ENCODE results near the gene TMEM151A. TPM values are rescaled to one million over a fixed set of nuclear protein-coding genes. Genes with fewer than 3 reads are reported as not detected.

The TMEM151A gene
- total RNA-seq, 1 donor from 2014 or later, result not detected

DNA sequence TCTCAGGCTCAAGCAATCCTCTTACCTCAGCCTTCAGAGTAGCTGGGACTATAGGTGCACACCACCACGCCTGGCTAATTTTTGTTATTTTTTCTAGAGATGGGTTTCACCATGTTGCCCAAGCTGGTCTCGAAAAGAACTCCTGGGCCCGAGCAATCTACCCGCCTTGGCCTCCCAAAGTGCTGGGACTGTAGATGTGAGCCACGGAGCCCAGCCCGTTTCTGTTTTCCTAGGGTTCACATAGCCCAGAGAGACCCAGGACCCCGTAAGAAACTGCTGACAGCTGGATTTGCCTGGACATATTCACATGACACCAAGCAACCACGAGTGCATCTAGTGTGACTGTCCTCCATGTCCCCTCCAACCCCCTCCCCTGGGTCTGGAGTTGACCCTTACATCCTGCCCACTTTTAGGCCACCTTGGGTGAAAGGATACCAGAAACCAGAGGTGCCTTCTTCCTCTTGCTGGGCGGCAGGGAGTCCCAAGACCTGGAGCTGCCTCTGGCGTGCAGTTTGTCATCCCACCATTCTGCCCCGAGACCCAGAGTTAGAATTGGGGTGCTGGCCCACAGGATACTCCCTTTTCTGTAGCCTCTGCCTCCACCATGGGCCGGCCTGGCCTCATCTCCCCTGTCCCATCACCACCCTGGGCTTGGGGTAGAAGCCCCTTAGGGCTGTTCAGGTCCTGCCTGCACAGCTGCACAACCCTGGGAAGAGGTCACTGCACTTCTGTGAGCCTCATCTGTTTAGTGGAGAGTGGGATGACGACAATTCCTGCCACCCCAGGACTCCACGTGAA, 48.2 kb downstream of the TMEM151A start:
- Histone ChIP-seq H3K36me3 (ENCODE audit: control insufficient read depth in 3 of 3, insufficient read depth in 3 of 3, low read length in 3 of 3) (peaks cover 43 to 47% (median 44%) of the 10 kb centered on the region in 3 donors), H3K27me3 (ENCODE audit: control insufficient read depth in 3 of 3, insufficient read depth in 3 of 3, low read length in 3 of 3) (no peaks in the 10 kb centered on the region), H3K9me3 (ENCODE audit: control insufficient read depth in 3 of 3, low read length in 3 of 3) (no peaks in the 10 kb centered on the region), H3K9ac (ENCODE audit: low read depth in 1 of 3, low read length in 3 of 3) (no peak overlapping the region), H3K4me3 (ENCODE audit: low read length in 3 of 3) (no peak overlapping the region), H3K27ac (ENCODE audit: low read depth, low read length) (no peak overlapping the region), H3K4me1 (ENCODE audit: control insufficient read depth in 3 of 3, insufficient read depth in 3 of 3, low read length in 3 of 3) (peaks cover 40 to 52% (median 44%) of the 10 kb centered on the region in 3 donors)

DNA sequence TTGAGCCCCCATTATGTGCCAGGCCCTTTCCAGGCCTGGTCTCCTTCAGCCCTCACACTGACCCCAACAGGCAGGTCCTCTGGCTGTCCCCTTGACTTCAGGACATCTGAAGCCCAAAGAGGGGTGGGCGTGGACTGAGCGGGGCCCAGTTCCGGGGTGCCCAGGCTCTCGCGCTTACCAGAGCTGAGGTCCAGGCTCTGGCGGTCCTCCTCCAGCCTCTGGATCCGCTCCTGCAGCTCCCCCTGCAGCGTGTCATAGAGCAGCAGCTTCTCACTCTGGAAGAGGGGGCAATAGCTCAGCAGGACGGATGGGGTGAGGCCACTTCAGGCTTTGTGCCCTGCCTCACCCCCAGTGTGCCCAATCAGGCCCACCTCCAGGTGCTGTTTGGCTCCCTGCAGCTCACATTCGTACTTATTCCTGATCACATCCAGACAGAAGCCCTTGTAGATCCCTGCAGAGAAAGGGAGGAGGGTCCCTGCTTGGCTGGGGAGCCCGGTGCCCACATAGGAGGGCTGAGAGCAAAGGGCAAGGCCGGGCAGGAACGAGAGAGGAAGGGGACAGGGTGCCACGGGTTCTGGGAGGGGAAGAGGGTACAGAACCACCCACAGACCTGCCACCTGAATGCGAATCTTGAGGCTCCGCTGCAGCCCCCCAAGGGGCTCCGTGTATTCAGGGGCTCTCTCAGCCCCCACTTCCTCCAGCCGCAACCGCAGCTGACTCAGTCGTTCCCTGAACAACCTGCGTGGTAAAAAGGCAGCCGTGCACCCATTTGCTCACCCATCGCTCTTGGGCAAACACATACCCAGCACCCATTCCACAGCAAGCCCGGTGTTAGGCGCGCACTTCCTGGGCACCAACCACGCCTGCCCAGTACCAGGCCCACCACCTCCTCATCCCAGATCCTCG, 49.2 kb downstream of the TMEM151A start:
- peaks cover 40 to 50% (median 42%) of the 10 kb centered on the region in 3 donors for H3K4me1 ChIP-seq (ENCODE audit: control insufficient read depth in 3 of 3, insufficient read depth in 3 of 3, low read length in 3 of 3)

DNA sequence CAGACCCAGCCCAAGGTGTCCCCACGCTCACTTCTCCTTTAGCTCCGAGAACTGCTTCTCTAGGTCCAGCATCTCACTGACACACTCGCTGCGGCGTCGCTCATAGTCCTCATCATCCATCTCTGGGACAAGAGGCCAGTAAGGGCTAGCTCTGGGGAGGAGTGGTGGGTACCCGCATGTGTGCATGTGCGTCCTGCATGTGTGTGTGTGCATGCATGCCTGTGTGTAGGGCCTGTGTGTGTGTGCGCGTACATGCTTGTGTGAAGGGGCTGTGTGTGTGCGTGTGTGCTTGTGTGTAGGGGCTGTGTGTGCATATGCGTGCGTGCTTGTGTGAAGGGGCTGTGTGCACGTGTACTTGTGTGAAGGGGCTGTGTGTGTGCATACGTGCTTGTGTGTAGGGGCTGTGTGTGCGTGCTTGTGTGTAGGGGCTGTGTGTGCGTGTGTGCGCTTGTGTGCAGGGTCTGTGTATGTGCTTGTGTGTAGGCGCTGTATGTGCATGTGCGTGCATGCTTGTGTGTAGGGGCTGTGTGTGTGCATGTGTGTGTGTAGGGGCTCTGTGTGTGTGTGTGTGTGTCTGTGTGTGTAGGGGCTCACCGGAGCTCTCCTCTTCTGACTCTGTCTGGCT, 49.9 kb downstream of the TMEM151A start:
- H3K4me1 ChIP-seq (ENCODE audit: control insufficient read depth in 3 of 3, insufficient read depth in 3 of 3, low read length in 3 of 3), result peaks cover 40 to 50% (median 42%) of the 10 kb centered on the region in 3 donors
- H3K36me3 ChIP-seq (ENCODE audit: control insufficient read depth in 3 of 3, insufficient read depth in 3 of 3, low read length in 3 of 3), result peaks cover 43 to 47% (median 44%) of the 10 kb centered on the region in 3 donors
- H3K9me3 ChIP-seq (ENCODE audit: control insufficient read depth in 3 of 3, low read length in 3 of 3), result no peaks in the 10 kb centered on the region
- no peak overlapping the region for H3K27ac ChIP-seq (ENCODE audit: low read depth, low read length)
- no peak overlapping the region for H3K4me3 ChIP-seq (ENCODE audit: low read length in 3 of 3)
- H3K9ac ChIP-seq (ENCODE audit: low read depth in 1 of 3, low read length in 3 of 3), result no peak overlapping the region
- H3K27me3 ChIP-seq (ENCODE audit: control insufficient read depth in 3 of 3, insufficient read depth in 3 of 3, low read length in 3 of 3), result no peaks in the 10 kb centered on the region

More for the DNA sequence above, 49.2 kb downstream of the TMEM151A start:
- Histone ChIP-seq H3K9me3 (ENCODE audit: control insufficient read depth in 3 of 3, low read length in 3 of 3) (no peaks in the 10 kb centered on the region), H3K27me3 (ENCODE audit: control insufficient read depth in 3 of 3, insufficient read depth in 3 of 3, low read length in 3 of 3) (no peaks in the 10 kb centered on the region), H3K4me3 (ENCODE audit: low read length in 3 of 3) (no peak overlapping the region), H3K36me3 (ENCODE audit: control insufficient read depth in 3 of 3, insufficient read depth in 3 of 3, low read length in 3 of 3) (peaks cover 43 to 47% (median 44%) of the 10 kb centered on the region in 3 donors), H3K27ac (ENCODE audit: low read depth, low read length) (no peak overlapping the region), H3K9ac (ENCODE audit: low read depth in 1 of 3, low read length in 3 of 3) (no peak overlapping the region)

DNA sequence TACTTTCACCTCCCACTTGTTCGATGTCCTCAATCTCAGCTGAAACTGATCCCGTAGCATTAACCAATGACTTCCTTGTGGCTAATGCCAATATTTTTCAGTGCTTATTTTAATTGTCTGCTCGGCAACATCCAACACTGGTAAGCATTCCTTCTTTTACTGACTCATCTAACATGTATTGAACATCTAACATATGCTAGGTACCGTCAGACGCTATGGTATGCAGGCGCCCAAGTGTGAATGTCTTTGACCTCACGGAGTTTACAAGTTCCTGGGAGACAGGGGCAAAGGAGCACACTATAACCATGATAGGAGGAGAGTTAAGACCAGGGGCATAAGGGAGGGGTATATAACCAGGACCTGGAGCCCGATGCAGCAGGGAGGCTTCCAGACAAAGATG, 51.5 kb downstream of the TMEM151A start:
- Histone ChIP-seq H3K4me1 (ENCODE audit: control insufficient read depth in 3 of 3, insufficient read depth in 3 of 3, low read length in 3 of 3) (peaks cover 36 to 44% (median 38%) of the 10 kb centered on the region in 3 donors), H3K27ac (ENCODE audit: low read depth, low read length) (no peak overlapping the region), H3K27me3 (ENCODE audit: control insufficient read depth in 3 of 3, insufficient read depth in 3 of 3, low read length in 3 of 3) (no peaks in the 10 kb centered on the region), H3K9ac (ENCODE audit: low read depth in 1 of 3, low read length in 3 of 3) (no peak overlapping the region), H3K36me3 (ENCODE audit: control insufficient read depth in 3 of 3, insufficient read depth in 3 of 3, low read length in 3 of 3) (peaks cover 34 to 42% (median 40%) of the 10 kb centered on the region in 3 donors), H3K4me3 (ENCODE audit: low read length in 3 of 3) (no peak overlapping the region), H3K9me3 (ENCODE audit: control insufficient read depth in 3 of 3, low read length in 3 of 3) (no peaks in the 10 kb centered on the region)

DNA sequence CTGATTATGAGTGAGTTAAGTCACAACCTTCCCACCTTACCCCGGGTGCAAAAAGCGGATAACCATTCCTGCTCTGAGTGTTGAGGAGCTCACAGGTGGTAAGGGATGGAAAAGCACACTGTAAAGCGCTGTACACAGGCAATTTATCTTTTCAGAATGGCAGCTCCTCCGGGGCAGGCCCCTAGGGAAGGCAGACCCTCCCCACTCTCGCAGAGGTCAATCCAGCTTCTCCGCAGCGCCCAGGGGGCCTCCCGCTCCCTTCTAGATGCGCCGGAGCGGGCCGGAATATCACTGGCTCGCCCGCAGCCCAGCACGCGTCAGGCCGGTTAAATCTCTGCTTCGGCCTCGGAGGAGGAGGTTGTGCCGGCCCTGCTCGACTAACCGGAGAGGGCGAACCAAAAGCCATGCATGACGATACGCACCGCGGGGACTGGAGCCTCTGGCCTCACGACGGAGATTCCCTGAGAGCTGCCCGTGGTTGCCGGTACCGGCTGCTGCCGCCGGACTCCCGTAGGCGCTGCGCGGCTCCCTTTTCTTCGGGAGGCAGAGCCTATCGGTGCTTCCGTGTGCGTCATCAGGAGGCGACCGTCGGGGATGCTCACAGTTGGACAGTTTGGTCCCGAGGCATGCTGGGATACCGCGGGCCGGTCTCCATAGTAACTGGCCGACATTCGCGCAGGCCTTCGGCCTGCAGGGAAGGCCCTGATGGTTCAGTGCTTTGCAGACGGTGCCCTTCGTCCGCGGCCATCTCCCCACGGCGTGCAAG, 53.0 kb downstream of the TMEM151A start, which contains the start of gene BRMS1:
BRMS1 (minus strand) TSS at position 555 of the 766 bp plus-strand sequence. CDS start 2,870 bp downstream, outside the sequence.
- Histone ChIP-seq H3K4me1 (ENCODE audit: control insufficient read depth in 3 of 3, insufficient read depth in 3 of 3, low read length in 3 of 3) (peaks cover 38 to 44% (median 38%) of the 10 kb centered on the region in 3 donors), H3K9me3 (ENCODE audit: control insufficient read depth in 3 of 3, low read length in 3 of 3) (no peaks in the 10 kb centered on the region), H3K27me3 (ENCODE audit: control insufficient read depth in 3 of 3, insufficient read depth in 3 of 3, low read length in 3 of 3) (no peaks in the 10 kb centered on the region), H3K36me3 (ENCODE audit: control insufficient read depth in 3 of 3, insufficient read depth in 3 of 3, low read length in 3 of 3) (peaks cover 24 to 30% (median 28%) of the 10 kb centered on the region in 3 donors), H3K9ac (ENCODE audit: low read depth in 1 of 3, low read length in 3 of 3) (peak within 1 kb of the TSS; percentile 94 to 97 (median 96)), H3K4me3 (ENCODE audit: low read length in 3 of 3) (peak within 1 kb of the TSS; percentile 95 to 99 (median 99)), H3K27ac (ENCODE audit: low read depth, low read length) (peak within 1 kb of the TSS; percentile 55)

DNA sequence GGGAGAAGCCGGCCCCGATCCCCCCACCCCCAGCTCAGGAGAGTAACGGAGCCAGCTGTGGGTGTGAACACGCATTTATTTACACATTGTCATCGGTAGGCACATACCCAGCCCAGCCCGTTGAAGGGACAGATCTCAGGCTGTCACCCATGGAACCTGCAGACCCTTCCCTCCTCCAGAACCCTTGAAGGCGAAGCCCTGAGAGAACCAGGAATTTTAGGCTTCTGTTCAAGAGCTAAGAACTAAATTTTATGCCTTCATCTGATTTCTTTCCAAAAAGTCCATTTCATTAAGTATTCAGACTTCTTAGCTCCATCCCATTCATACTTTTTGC, 53.6 kb downstream of the TMEM151A start:
- Histone ChIP-seq H3K36me3 (ENCODE audit: control insufficient read depth in 3 of 3, insufficient read depth in 3 of 3, low read length in 3 of 3) (peaks cover 19 to 24% (median 22%) of the 10 kb centered on the region in 3 donors), H3K4me1 (ENCODE audit: control insufficient read depth in 3 of 3, insufficient read depth in 3 of 3, low read length in 3 of 3) (peaks cover 38 to 44% (median 38%) of the 10 kb centered on the region in 3 donors), H3K27me3 (ENCODE audit: control insufficient read depth in 3 of 3, insufficient read depth in 3 of 3, low read length in 3 of 3) (no peaks in the 10 kb centered on the region), H3K4me3 (ENCODE audit: low read length in 3 of 3) (peak overlapping the region; percentile 95 to 99 (median 99)), H3K9me3 (ENCODE audit: control insufficient read depth in 3 of 3, low read length in 3 of 3) (no peaks in the 10 kb centered on the region), H3K27ac (ENCODE audit: low read depth, low read length) (peak overlapping the region; percentile 55), H3K9ac (ENCODE audit: low read depth in 1 of 3, low read length in 3 of 3) (peak overlapping the region; percentile 78 to 94 (median 94))

Other genes with a start within 250 kb of the TMEM151A start
- gene GAL3ST3, start 242.7 kb upstream of the TMEM151A start, total RNA-seq, result under 0.01 TPM
- 62.1 TPM for gene SF3B2, start 239.5 kb upstream of the TMEM151A start, total RNA-seq
- gene PACS1, start 221.6 kb upstream of the TMEM151A start, total RNA-seq, result 13.6 TPM
- gene KLC2, start 34.2 kb upstream of the TMEM151A start, total RNA-seq, result 9.9 TPM
- 33.9 TPM for gene RAB1B, start 23.3 kb upstream of the TMEM151A start, total RNA-seq
- gene CNIH2, start 13.7 kb upstream of the TMEM151A start, total RNA-seq, result not detected
- gene YIF1A, start 2.8 kb upstream of the TMEM151A start, total RNA-seq, result 57.4 TPM
- gene CD248, start 25.1 kb downstream of the TMEM151A start, total RNA-seq, result 19.3 TPM
- 5.7 TPM for gene RIN1, start 44.5 kb downstream of the TMEM151A start, total RNA-seq
- 28.2 TPM for gene BRMS1, start 53.2 kb downstream of the TMEM151A start, total RNA-seq
- 24.5 TPM for gene B4GAT1, start 55.7 kb downstream of the TMEM151A start, total RNA-seq
- gene SLC29A2, start 79.9 kb downstream of the TMEM151A start, total RNA-seq, result 4.2 TPM
- gene NPAS4, start 129.1 kb downstream of the TMEM151A start, total RNA-seq, result under 0.01 TPM
- 27.1 TPM for gene MRPL11, start 147.0 kb downstream of the TMEM151A start, total RNA-seq
- 9.4 TPM for gene PELI3, start 175.0 kb downstream of the TMEM151A start, total RNA-seq
- 26.1 TPM for gene DPP3, start 188.5 kb downstream of the TMEM151A start, total RNA-seq
- gene BBS1, start 218.7 kb downstream of the TMEM151A start, total RNA-seq, result 14.6 TPM

All from skeletal muscle tissue (tissue), 4 donors.